ENCODE measurements around the gene LRRC38. TPM values are rescaled to one million over a fixed set of nuclear protein-coding genes. Genes with fewer than 3 reads are reported as not detected.

The LRRC38 gene
- total RNA-seq, 1 donor from 2014 or later = not detected

DNA sequence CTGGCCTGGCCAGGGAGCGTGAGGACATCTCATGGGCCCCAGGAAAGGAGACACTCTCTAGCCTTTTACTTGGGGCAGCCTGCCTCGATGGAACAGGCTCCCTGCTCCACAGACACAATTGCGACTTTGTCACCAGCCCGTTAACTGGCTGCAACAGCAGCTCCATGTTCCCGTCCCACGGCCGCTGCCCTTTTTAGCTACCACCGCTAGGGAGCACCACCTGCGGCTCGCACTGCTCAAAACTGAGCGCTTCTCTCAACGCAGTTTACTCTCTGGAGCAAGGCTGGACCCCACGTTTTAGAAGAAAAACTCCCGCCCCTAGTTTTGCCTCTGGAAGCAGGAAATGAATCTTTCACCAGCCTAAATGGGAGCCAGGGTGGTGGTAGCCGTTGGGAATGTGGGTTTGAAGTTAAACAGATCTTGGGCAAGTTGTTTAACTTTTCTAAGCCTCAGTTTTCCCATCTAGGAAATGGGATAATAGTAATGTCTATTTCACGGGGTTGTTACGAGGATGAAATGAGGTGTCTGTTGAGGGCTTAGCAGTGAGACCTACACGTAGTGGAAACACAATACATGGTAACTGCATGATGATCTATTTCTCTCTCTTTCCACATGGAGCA lies 3.5 kb upstream of the LRRC38 start:
- intact Hi-C loops (cut with micrococcal nuclease) = no loop called here

DNA sequence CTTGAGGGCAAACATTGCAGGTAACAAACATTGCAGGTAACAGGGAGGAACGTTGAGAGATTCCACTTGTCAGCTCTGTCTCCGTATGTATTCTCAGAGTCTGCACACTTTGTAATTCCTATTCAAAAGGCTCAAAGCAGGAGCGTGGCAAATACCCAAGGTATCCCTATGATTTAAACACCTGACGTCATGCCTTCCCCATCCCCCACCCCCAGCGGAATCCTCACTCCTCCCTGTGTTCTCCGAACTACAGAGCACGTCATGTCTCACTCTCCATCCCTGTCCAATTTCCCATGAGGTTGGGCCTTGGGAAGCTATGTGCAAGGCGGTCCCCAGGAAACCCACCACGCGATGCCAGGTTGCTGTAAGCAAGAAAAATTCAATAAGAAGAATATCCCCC lies 2.8 kb upstream of the LRRC38 start:
- intact Hi-C loops (cut with micrococcal nuclease) = no loop called here

DNA sequence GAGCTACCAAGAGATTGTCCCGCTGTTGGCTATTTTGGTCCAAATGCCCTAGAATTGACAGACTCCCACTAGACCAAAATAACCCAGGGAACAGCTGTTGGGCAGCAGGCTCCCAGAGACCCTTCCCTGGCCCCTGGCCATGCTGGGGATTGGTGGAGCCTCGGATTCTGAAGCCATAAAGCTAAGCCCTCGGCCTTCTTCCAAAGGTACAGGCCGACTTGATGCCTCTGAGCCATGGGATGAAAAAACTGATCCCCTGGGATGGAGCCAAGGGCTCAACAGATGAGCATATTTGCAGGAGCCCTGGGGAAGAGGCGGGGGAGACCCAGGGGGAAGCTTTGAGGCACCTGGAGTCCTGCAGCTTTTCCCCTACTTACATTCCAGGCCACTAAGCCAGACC lies 1.0 kb upstream of the LRRC38 start:
- intact Hi-C loops (cut with micrococcal nuclease) = no loop called here

- intact Hi-C loops (cut with micrococcal nuclease) = no loop called here
Measured at GRCh38 chr1:13513063-13513894, 524 bp downstream of the LRRC38 start.

- intact Hi-C loops (cut with micrococcal nuclease) = no loop called here
Measured at GRCh38 chr1:13512472-13512871, 1.3 kb downstream of the LRRC38 start.

DNA sequence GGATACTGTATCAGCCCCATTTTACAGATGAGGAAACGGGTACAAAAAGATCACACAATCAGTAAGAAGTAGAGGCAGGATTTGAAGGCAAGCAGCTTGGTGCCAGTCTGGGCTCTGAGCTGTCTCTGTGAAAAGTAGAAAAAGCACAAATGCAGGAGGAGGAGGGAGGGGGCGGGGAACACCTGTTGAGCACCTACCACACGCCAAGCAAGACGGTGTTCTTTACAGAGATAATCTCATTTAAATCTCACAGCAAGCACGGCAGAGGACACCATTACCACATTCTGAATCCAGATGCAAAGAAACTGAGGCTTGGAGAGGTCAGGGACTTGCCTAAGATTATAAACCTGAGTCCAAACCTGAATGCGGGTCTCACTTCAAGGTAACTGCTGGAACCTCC lies 3.3 kb downstream of the LRRC38 start:
- intact Hi-C loops (cut with micrococcal nuclease) = no loop called here

DNA sequence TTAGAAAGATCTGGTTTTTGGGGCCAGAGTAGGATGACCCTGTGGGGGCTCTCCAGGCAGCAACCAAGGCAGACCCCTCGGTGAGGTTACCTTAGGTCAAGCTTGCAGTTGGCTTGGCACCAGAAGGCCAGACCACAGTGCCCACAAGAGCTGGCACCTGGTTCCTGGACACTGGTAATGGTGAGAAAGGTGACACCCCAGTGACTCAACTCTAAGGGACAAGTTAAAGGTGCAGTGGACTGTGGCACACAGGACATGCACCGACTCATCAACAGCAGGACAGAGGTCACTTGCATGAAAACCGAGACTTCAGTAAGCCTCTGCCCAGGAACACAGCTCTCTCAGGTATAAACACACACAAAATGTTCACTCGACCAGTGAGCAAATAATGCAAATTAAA lies 6.7 kb downstream of the LRRC38 start:
- intact Hi-C loops (cut with micrococcal nuclease) = no loop called here

GRCh38 chr1:13505020-13505419 lies 8.8 kb downstream of the LRRC38 start:
- intact Hi-C loops (cut with micrococcal nuclease) = no loop called here

- intact Hi-C loops (cut with micrococcal nuclease) = no loop called here
Measured at GRCh38 chr1:13500806-13501205, 13.0 kb downstream of the LRRC38 start.

GRCh38 chr1:13499422-13499821 lies 14.4 kb downstream of the LRRC38 start:
- intact Hi-C loops (cut with micrococcal nuclease) = no loop called here

DNA sequence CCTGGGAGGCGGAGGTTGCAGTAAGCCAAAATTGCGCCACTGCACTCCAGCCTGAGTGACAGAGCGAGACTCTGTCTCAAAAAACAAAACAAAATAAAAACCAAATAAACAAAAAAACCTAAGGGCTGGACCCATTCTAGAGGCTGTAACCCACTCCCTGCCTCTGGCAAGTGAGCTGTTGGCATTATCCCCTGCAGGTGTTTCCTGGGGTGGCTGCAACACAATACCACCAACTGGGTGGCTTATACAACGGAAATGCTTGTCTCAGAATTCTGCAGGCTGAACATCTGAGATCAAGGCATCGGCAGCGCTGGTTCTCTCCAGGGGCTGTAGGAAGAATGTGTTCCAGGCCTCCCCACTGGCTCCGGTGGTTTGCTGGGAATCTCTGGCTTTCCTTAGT lies 15.2 kb downstream of the LRRC38 start:
- intact Hi-C loops (cut with micrococcal nuclease) = no loop called here

DNA sequence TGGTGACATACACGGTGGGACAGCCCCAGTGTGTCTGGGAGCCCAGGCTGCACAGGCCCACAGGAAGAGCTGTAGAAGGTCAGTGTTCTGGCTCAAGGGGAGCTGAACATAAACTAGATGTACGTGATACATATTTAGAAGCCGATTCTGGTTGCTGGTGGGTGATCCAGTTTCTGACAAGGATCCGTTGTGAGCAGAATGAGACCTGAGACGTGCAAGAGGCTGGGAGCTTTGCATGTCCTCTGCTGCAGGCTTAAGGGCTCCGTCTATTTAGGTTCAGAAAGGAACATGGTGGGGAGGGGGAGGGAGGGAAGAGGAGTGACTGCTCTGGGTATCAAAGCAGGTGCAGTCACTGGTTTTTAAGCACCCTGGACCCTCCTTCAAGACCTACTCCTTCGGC lies 18.6 kb downstream of the LRRC38 start:
- intact Hi-C loops (cut with micrococcal nuclease) = no loop called here

DNA sequence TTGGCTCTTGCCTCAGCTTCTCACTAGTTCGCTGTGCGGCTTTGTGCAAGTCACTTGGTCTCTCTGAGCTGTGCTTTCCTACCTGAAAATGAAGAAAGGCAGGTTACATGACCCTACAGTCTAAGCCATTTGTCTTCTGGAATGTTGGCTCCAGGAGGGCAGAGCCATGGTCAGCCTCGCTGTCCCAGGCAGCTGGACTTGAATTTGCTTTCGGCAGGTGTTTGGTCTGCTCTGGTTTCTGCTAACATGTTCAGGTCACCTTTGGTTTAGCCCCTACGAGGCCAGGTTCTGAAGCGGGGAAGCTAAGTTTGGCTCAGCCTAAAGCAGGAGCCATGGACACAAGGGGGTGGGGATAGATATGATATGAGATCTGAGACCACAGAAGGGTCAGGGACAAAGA lies 19.1 kb downstream of the LRRC38 start:
- intact Hi-C loops (cut with micrococcal nuclease) = no loop called here

DNA sequence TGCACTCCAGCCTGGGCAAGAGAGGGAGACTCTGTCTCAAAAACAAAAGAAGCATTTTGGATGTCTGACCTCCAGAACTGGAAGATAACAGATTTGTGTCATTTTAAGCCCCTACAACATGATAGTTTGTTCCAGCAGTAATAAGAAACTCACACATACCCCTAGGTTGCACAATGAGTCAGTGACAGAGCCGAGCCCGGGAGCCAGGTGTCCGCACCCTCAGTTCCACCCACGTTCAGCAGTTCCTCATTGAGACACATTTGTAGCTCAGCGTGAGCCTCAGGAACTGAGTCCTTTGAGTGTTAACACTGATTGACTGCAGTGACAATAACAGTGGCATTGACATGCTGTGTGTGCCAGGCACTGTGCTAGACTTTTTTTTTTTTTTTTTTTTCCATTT lies 19.8 kb downstream of the LRRC38 start:
- intact Hi-C loops (cut with micrococcal nuclease) = no loop called here

- intact Hi-C loops (cut with micrococcal nuclease) = no loop called here
Measured at GRCh38 chr1:13492711-13493110, 21.1 kb downstream of the LRRC38 start.

GRCh38 chr1:13487957-13488356 lies 25.8 kb downstream of the LRRC38 start:
- intact Hi-C loops (cut with micrococcal nuclease) = no loop called here

- intact Hi-C loops (cut with micrococcal nuclease) = no loop called here
Measured at GRCh38 chr1:13487143-13487868, 26.5 kb downstream of the LRRC38 start.

GRCh38 chr1:13483946-13484345 lies 29.9 kb downstream of the LRRC38 start:
- intact Hi-C loops (cut with micrococcal nuclease) = no loop called here

- intact Hi-C loops (cut with micrococcal nuclease) = no loop called here
Measured at GRCh38 chr1:13482600-13482999, 31.2 kb downstream of the LRRC38 start.

- intact Hi-C loops (cut with micrococcal nuclease) = no loop called here
Measured at GRCh38 chr1:13479171-13479856, 34.5 kb downstream of the LRRC38 start.

DNA sequence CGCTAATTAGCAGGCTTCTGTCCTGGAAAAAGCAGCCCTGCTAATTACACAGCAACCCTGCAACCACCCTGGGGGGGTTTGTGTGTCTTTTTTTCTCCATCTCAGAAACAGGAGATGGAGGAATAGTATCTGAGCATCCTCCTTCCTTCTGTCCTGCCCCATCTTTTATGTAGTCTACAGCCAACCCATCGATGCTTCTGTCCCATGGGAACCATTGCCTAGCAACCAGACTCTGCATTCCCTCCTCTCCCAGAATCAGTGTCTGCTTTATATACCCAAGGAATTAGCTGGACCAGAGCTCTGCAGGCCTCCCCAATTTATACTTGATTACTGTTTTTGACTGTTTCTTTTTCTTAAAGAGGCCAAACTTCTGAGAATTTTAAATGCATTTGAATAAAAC lies 35.1 kb downstream of the LRRC38 start:
- intact Hi-C loops (cut with micrococcal nuclease) = no loop called here

DNA sequence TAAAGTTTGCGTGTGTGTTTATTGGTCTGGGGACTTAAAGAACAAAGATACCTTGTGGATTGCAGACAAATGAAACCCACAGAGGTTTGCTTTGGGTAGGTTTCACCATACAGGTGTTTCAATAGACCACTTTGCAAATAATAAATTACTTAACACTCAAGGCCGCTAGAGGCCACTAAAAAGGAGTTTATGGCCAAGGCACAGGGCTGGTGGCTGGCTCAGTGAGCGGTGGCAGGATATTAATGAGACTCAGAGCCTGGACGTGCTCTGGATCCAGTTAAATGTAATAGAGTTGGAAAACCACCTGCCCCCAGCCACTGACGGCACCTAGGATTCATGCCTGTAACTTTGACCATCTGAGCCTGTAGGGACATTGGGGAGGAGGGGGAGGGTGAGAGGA lies 44.5 kb downstream of the LRRC38 start:
- intact Hi-C loops (cut with micrococcal nuclease) = no loop called here

Data from T-helper 2 cell treated with Interferon-gamma antibody and Interleukin-4, amounts not matched to agents 100 ng/mL and 5 ng/mL, for 36 hours (primary cell).